Upper lobe of right lung (tissue), 1 donor: ENCODE results near the gene ZNF597. TPM values are rescaled to one million over a fixed set of nuclear protein-coding genes. Genes with fewer than 3 reads are reported as not detected.

Source experiments
- ATAC-seq: fragments of 200-7000 bp; cut with Tn5 transposase; one replicate; pipeline ENCODE4 v1.9.1; 2020; ENCODE audit warnings: mild to moderate bottlenecking, moderate library complexity
- DNase-seq: peaks from one replicate; pipeline ENCODE4 v3.0.0-alpha.2; 2020
- H3K27ac ChIP-seq: fragments of 200-600 bp; one replicate; pipeline ENCODE4 v1.8.0; 2022
- H3K27me3 ChIP-seq: fragments of 200-600 bp; one replicate; pipeline ENCODE4 v1.8.0; 2022; ENCODE audit warnings: mild to moderate bottlenecking
- H3K36me3 ChIP-seq: fragments of 200-600 bp; one replicate; pipeline ENCODE4 v1.8.0; 2022
- H3K4me1 ChIP-seq: fragments of 200-600 bp; one replicate; pipeline ENCODE4 v1.8.0; 2022
- H3K4me3 ChIP-seq: fragments of 200-600 bp; one replicate; pipeline ENCODE4 v1.8.0; 2022; ENCODE audit warnings: mild to moderate bottlenecking
- H3K9me3 ChIP-seq: fragments of 200-600 bp; one replicate; pipeline ENCODE4 v1.8.0; 2022
- intact Hi-C: fragments of 100-400 bp; cut with DNase I; formaldehyde crosslinking; loops from one replicate; pipeline ENCODE4 v1.11.0; 2022
- microRNA-seq: library from miRNA; unstranded; fragments of <30 nt; microRNA quantifications from one replicate; pipeline ENCODE4 v1.2.0, GENCODE V29; 2020; ENCODE audit warnings: borderline microRNAs expressed
- total RNA-seq: library from RNA; stranded (reverse); fragmentation: NEBNext Ultra II Directional; extraction: Animal tissue kit (Norgen Biotek cat#: 25700); gene quantifications from one replicate; pipeline ENCODE4 v1.2.1, GENCODE V29; 2021
- TF ChIP-seq, protein P1 (sequence below): fragments of 200-600 bp; IDR thresholded peaks from one replicate; pipeline ENCODE4 v1.8.0; 2022; ENCODE audit warnings: antibody characterized with exemption
- donor health status: DM: no; HTN: yes; CAD: no; lungs with severe emphysema.

Gene ZNF597
- total RNA-seq, 1 donor from 2014 or later = 5.1 TPM

DNA sequence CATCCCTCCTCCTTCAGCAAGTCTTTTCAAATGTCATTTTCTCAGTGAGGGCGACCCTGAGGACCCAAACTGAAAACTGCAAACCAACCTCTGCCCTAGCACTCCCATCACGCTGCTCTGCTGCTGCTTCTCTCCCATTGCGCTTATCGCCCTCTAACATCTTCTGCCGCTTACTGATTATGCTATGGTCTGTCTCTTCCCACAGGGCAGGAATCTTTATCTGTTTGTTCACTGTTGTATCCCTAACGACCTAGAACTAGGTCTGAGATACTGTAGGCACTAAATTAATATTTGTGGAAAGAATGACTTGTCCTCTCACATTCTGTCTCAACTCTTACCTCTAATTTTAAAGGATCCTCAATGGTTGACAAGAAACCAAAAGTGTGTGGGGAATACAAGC lies 55.0 kb downstream of the ZNF597 start:
- no peaks in the 10 kb centered on the region for H3K4me1 ChIP-seq
- H3K27ac ChIP-seq = no peak overlapping the region
- H3K27me3 ChIP-seq = no peaks in the 10 kb centered on the region
- peaks cover 54% of the 10 kb centered on the region for H3K9me3 ChIP-seq
- intact Hi-C loops = loop anchor here (10.0 kb wide), 1 partner anchor 74 kb away; no protein-coding TSS in a partner anchor
- TF ChIP-seq, protein P1, sequence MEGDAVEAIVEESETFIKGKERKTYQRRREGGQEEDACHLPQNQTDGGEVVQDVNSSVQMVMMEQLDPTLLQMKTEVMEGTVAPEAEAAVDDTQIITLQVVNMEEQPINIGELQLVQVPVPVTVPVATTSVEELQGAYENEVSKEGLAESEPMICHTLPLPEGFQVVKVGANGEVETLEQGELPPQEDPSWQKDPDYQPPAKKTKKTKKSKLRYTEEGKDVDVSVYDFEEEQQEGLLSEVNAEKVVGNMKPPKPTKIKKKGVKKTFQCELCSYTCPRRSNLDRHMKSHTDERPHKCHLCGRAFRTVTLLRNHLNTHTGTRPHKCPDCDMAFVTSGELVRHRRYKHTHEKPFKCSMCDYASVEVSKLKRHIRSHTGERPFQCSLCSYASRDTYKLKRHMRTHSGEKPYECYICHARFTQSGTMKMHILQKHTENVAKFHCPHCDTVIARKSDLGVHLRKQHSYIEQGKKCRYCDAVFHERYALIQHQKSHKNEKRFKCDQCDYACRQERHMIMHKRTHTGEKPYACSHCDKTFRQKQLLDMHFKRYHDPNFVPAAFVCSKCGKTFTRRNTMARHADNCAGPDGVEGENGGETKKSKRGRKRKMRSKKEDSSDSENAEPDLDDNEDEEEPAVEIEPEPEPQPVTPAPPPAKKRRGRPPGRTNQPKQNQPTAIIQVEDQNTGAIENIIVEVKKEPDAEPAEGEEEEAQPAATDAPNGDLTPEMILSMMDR = no peak
- ATAC-seq (no peak), DNase-seq (no peak)
- H3K4me3 ChIP-seq = no peak overlapping the region
- peaks cover 39% of the 10 kb centered on the region for H3K36me3 ChIP-seq

DNA sequence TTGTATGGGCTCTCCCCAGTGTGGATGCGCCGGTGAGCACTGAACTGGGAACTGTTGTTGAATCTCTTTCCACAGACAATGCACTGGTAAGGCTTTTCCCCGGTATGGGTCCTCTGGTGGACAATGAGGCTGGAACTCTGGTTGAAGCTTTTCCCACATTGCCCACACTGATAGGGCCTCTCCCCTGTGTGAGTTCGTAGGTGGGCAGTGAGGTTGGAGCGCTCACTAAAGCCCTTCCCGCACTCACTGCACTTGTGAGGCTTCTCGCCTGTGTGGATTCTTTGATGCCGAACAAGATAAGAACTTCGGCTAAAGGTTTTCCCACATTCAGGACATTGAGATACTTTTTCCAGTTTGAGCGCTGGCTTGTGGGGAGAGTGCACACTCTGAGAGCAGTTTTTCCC lies 60.3 kb downstream of the ZNF597 start:
- Histone ChIP-seq H3K9me3 (peaks cover 70% of the 10 kb centered on the region), H3K27ac (no peak overlapping the region), H3K4me1 (no peaks in the 10 kb centered on the region), H3K36me3 (peaks cover 27% of the 10 kb centered on the region), H3K27me3 (no peaks in the 10 kb centered on the region), H3K4me3 (no peak overlapping the region)
- ATAC-seq (no peak), DNase-seq (no peak)
- intact Hi-C loops = loop anchor here (10.0 kb wide), 1 partner anchor 68 kb away; no protein-coding TSS in a partner anchor
- TF ChIP-seq, protein P1 = no peak

Small RNAs within 50 kb of the gene (microRNA-seq; reads per million reads assigned to microRNA genes)
- gene MIR6126 = not detected

Other genes with a start within 250 kb of the ZNF597 start
- gene ZNF200, start 208.3 kb downstream of the ZNF597 start, total RNA-seq = 7.4 TPM
- gene MEFV, start 186.9 kb downstream of the ZNF597 start, total RNA-seq = 8.3 TPM
- gene ZNF263, start 160.0 kb downstream of the ZNF597 start, total RNA-seq = 27.6 TPM
- gene TIGD7, start 138.1 kb downstream of the ZNF597 start, total RNA-seq = 6.9 TPM
- 26.1 TPM for gene ZNF75A, start 138.0 kb downstream of the ZNF597 start, total RNA-seq
- not detected for gene OR2C1, start 87.6 kb downstream of the ZNF597 start, total RNA-seq
- gene ZSCAN32, start 42.5 kb downstream of the ZNF597 start, total RNA-seq = 13.1 TPM
- gene ZNF174, start 42.3 kb downstream of the ZNF597 start, total RNA-seq = 7.7 TPM
- gene NAA60, start 176 bp upstream of the ZNF597 start, total RNA-seq = 56.2 TPM
- gene C16orf90, start 52.0 kb upstream of the ZNF597 start, total RNA-seq = not detected
- 23.3 TPM for gene CLUAP1, start 57.5 kb upstream of the ZNF597 start, total RNA-seq
- 5.5 TPM for gene NLRC3, start 133.9 kb upstream of the ZNF597 start, total RNA-seq
- 5.1 TPM for gene SLX4, start 168.1 kb upstream of the ZNF597 start, total RNA-seq
- 18.4 TPM for gene DNASE1, start 211.2 kb upstream of the ZNF597 start, total RNA-seq